GM19023 (cell line): ENCODE data around the gene FGGY.
"Not testable (repeated sequence)": the region's sequence is repeated elsewhere in the genome, so short reads cannot be mapped to it uniquely, and the experiment has no call there.

Source experiments
- ATAC-seq: cut with Tn5 transposase; IDR thresholded peaks from one replicate; pipeline ENCODE4 v1.9.1; 2021; ENCODE audit warnings: mild to moderate bottlenecking, moderate library complexity; ENCODE audit not compliant: unreplicated experiment

The FGGY gene

GRCh38 chr1:59530119-59530518, 233.2 kb downstream of the FGGY start:
- no peak for ATAC-seq

- ATAC-seq: no peak
Measured at GRCh38 chr1:59532102-59532501, 235.2 kb downstream of the FGGY start.

GRCh38 chr1:59538476-59538875, 241.6 kb downstream of the FGGY start:
- ATAC-seq: not testable (repeated sequence)

GRCh38 chr1:59539961-59540681, 243.2 kb downstream of the FGGY start:
- ATAC-seq: no peak

- no peak for ATAC-seq
Measured at GRCh38 chr1:59541161-59541560, 244.3 kb downstream of the FGGY start.

GRCh38 chr1:59541891-59542290, 245.0 kb downstream of the FGGY start:
- no peak for ATAC-seq

GRCh38 chr1:59543211-59543668, 246.3 kb downstream of the FGGY start:
- no peak for ATAC-seq

GRCh38 chr1:59544615-59545293, 247.9 kb downstream of the FGGY start:
- no peak for ATAC-seq

- no peak for ATAC-seq
Measured at GRCh38 chr1:59545830-59546229, 248.9 kb downstream of the FGGY start.

- no peak for ATAC-seq
Measured at GRCh38 chr1:59549066-59549837, 252.4 kb downstream of the FGGY start.

GRCh38 chr1:59549903-59550302, 253.0 kb downstream of the FGGY start:
- no peak for ATAC-seq

GRCh38 chr1:59552007-59552406, 255.1 kb downstream of the FGGY start:
- ATAC-seq: no peak

- no peak for ATAC-seq
Measured at GRCh38 chr1:59553371-59553770, 256.5 kb downstream of the FGGY start.

GRCh38 chr1:59554011-59554663, 257.2 kb downstream of the FGGY start:
- no peak for ATAC-seq

- no peak for ATAC-seq
Measured at GRCh38 chr1:59554752-59555151, 257.9 kb downstream of the FGGY start.

GRCh38 chr1:59556398-59556797, 259.5 kb downstream of the FGGY start:
- no peak for ATAC-seq

- ATAC-seq: no peak
Measured at GRCh38 chr1:59556802-59557548, 260.1 kb downstream of the FGGY start.

GRCh38 chr1:59557549-59557885, 260.6 kb downstream of the FGGY start:
- no peak for ATAC-seq

GRCh38 chr1:59558580-59558979, 261.7 kb downstream of the FGGY start:
- ATAC-seq: not testable (repeated sequence)

GRCh38 chr1:59560807-59561450, 264.0 kb downstream of the FGGY start:
- peak; percentile 54 for ATAC-seq
